ENCODE results near the gene PARD3. TPM values are rescaled to one million over a fixed set of nuclear protein-coding genes. Genes with fewer than 3 reads are reported as not detected.

PARD3 gene
- total RNA-seq, 1 experiment from 2014 or later, result 154 TPM

GRCh38 chr10:34622945-34623344, 192.2 kb downstream of the PARD3 start:
- no peaks in the 10 kb centered on the region for H3K36me3 ChIP-seq (ENCODE audit: low read depth, low read length)
- CTCF ChIA-PET, result interaction anchor here (0.6 kb wide), 1 partner anchor 160 kb away, joined by 5 read pairs; no protein-coding TSS in a partner anchor
- ATAC-seq, result no peak
- no peaks in the 10 kb centered on the region for H3K4me1 ChIP-seq (ENCODE audit: insufficient read depth, low read length)
- no peaks in the 10 kb centered on the region for H3K79me2 ChIP-seq (ENCODE audit: low read length)
- H3K9ac ChIP-seq (ENCODE audit: low read length), result no peak overlapping the region
- no TSS peak for BruUV-seq (replicated peaks)
- no peak overlapping the region for H3K27ac ChIP-seq (ENCODE audit: low read length)
- no peaks in the 10 kb centered on the region for H3F3A ChIP-seq (ENCODE audit: low read length, unreplicated experiment)
- H3K27me3 ChIP-seq (ENCODE audit: low read length), result no peaks in the 10 kb centered on the region
- TF ChIP-seq EZH2 (IDR thresholded peaks at IDR 0.05; ENCODE audit: low read length, unreplicated experiment) (no peak), EZH2phosphoT487 (IDR thresholded peaks at IDR 0.05; ENCODE audit: borderline replicate concordance, low read length) (no peak), CTCF (conservative IDR thresholded peaks at IDR 0.05; ENCODE audit: low read depth, low read length) (no peak)
- no peak for DNase-seq
- intact Hi-C loops (cut with micrococcal nuclease), result no loop called here
- H3K4me3 ChIP-seq (ENCODE audit: low read length), result no peak overlapping the region
- H3K9me2 ChIP-seq (replicated peaks; ENCODE audit: low read length), result no peaks in the 10 kb centered on the region
- no peak overlapping the region for H2AFZ ChIP-seq (ENCODE audit: low read length)
- POLR2A ChIA-PET (ENCODE audit: unreplicated experiment), result no interaction called here
- H3K4me2 ChIP-seq (ENCODE audit: low read length), result no peak overlapping the region
- no peaks in the 10 kb centered on the region for H4K20me1 ChIP-seq (ENCODE audit: low read length)
- no peaks in the 10 kb centered on the region for H3K9me3 ChIP-seq (ENCODE audit: low read length)

DNA sequence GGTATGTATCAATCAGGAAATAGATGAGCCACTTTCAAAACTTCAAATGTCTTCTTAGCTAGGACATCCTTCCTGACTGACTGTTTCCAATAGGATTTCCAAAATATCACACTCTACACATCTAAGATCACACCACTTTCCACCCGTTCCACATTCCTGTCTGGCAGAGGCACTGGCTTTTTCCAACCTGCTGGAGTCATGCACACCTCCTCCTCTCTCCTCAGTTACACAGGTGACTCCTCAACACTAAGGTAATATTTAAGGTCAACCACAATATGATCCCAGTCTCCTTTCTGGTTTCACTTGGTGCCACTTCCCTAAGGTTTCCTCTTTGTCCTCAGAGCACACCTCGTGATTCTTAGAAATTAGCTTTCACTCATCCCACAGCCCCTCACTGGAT, 196.5 kb downstream of the PARD3 start:
- DNase-seq (peak; percentile 40), ATAC-seq (no peak; the same call in 1 of the 2 replicates)
- Histone ChIP-seq H4K20me1 (ENCODE audit: low read length) (no peaks in the 10 kb centered on the region), H3K9me3 (ENCODE audit: low read length) (no peaks in the 10 kb centered on the region), H3F3A (ENCODE audit: low read length, unreplicated experiment) (no peaks in the 10 kb centered on the region), H3K27ac (ENCODE audit: low read length) (no peak overlapping the region), H3K27me3 (ENCODE audit: low read length) (no peaks in the 10 kb centered on the region), H3K9me2 (replicated peaks; ENCODE audit: low read length) (no peaks in the 10 kb centered on the region), H3K4me2 (ENCODE audit: low read length) (no peak overlapping the region), H2AFZ (ENCODE audit: low read length) (no peak overlapping the region), H3K9ac (ENCODE audit: low read length) (no peak overlapping the region), H3K4me3 (ENCODE audit: low read length) (no peak overlapping the region), H3K4me1 (ENCODE audit: insufficient read depth, low read length) (no peaks in the 10 kb centered on the region), H3K79me2 (ENCODE audit: low read length) (peaks cover 21% of the 10 kb centered on the region), H3K36me3 (ENCODE audit: low read depth, low read length) (no peaks in the 10 kb centered on the region)
- no TSS peak for BruUV-seq (replicated peaks)
- intact Hi-C loops (cut with micrococcal nuclease), result no loop called here
- no peak for TF ChIP-seq EZH2 (IDR thresholded peaks at IDR 0.05; ENCODE audit: low read length, unreplicated experiment)
- TF ChIP-seq CTCF (conservative IDR thresholded peaks at IDR 0.05; ENCODE audit: low read depth, low read length), result no peak
- no peak for TF ChIP-seq EZH2phosphoT487 (IDR thresholded peaks at IDR 0.05; ENCODE audit: borderline replicate concordance, low read length)
- ChIA-PET CTCF (interaction anchor here (0.6 kb wide), 1 partner anchor 90 kb away, joined by 4 read pairs; no protein-coding TSS in a partner anchor), POLR2A (ENCODE audit: unreplicated experiment) (interaction anchor here (0.6 kb wide), 1 partner anchor 12 kb away, joined by 3 read pairs; no protein-coding TSS in a partner anchor)

DNA sequence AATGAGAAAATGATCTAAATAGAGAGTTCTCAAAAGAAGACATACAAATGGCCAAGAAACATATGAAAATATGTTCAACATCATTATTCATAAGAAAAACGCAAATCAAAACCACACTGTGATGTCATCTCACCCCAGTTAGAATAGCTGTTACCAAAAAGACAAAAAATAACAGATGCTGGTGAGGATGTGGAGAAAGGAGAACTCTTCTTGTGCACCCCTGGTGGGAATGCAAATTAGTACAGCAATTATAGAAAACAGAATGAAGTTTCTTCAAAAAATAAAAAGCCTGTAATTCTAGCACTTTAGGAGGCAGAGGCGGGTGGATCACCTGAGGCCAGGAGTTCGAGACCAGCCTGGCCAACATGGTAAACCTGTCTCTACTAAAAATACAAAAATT, 199.3 kb downstream of the PARD3 start:
- ATAC-seq, result no peak
- no peaks in the 10 kb centered on the region for H3K27me3 ChIP-seq (ENCODE audit: low read length)
- CTCF ChIA-PET, result interaction anchor here (0.7 to 0.8 kb wide), 2 partner anchors 23 to 459 kb away, joined by 3 read pairs; no protein-coding TSS in a partner anchor
- H3K9ac ChIP-seq (ENCODE audit: low read length), result no peak overlapping the region
- no peaks in the 10 kb centered on the region for H3K9me2 ChIP-seq (replicated peaks; ENCODE audit: low read length)
- no peaks in the 10 kb centered on the region for H4K20me1 ChIP-seq (ENCODE audit: low read length)
- no peak overlapping the region for H2AFZ ChIP-seq (ENCODE audit: low read length)
- H3K4me2 ChIP-seq (ENCODE audit: low read length), result no peak overlapping the region
- DNase-seq, result no peak
- no TSS peak for BruUV-seq (replicated peaks)
- no peaks in the 10 kb centered on the region for H3F3A ChIP-seq (ENCODE audit: low read length, unreplicated experiment)
- no peak overlapping the region for H3K27ac ChIP-seq (ENCODE audit: low read length)
- H3K9me3 ChIP-seq (ENCODE audit: low read length), result no peaks in the 10 kb centered on the region
- H3K36me3 ChIP-seq (ENCODE audit: low read depth, low read length), result no peaks in the 10 kb centered on the region
- peaks cover 6% of the 10 kb centered on the region for H3K4me1 ChIP-seq (ENCODE audit: insufficient read depth, low read length)
- peaks cover 24% of the 10 kb centered on the region for H3K79me2 ChIP-seq (ENCODE audit: low read length)
- POLR2A ChIA-PET (ENCODE audit: unreplicated experiment), result interaction anchor here (0.6 kb wide), 1 partner anchor 307 kb away, joined by 4 read pairs; no protein-coding TSS in a partner anchor
- no peak overlapping the region for H3K4me3 ChIP-seq (ENCODE audit: low read length)
- intact Hi-C loops (cut with micrococcal nuclease), result no loop called here
- TF ChIP-seq EZH2 (IDR thresholded peaks at IDR 0.05; ENCODE audit: low read length, unreplicated experiment) (no peak), EZH2phosphoT487 (IDR thresholded peaks at IDR 0.05; ENCODE audit: borderline replicate concordance, low read length) (no peak)
